Transverse colon (tissue), 4 donors: ENCODE data around the gene PHRF1. TPM values are rescaled to one million over a fixed set of nuclear protein-coding genes. Genes with fewer than 3 reads are reported as not detected.

ENCODE experiments used
- DNase-seq: peaks from one replicate; pipeline ENCODE4 v3.0.0-alpha.2; 2019
- H3K27ac ChIP-seq, 4 donors: fragments of 200-600 bp; sonication (generic); 2 replicates each; pipeline ENCODE4 v1.5.1; 2016 to 2018; ENCODE audit warnings: inconsistent platforms in 4 of 4
- H3K27me3 ChIP-seq: fragments of 200-600 bp; sonication (generic); 2 replicates; pipeline ENCODE4 v1.5.1; 2017; ENCODE audit warnings: inconsistent platforms
- H3K36me3 ChIP-seq, 4 donors: fragments of 200-600 bp; sonication (generic); 2 replicates each; pipeline ENCODE4 v1.5.1; 2017 to 2019; ENCODE audit warnings: inconsistent platforms in 4 of 4
- H3K4me1 ChIP-seq, 4 donors: fragments of 200-600 bp; sonication (generic); 2 replicates each; pipeline ENCODE4 v1.5.1; 2017 to 2020; ENCODE audit warnings: inconsistent platforms in 4 of 4
- H3K4me3 ChIP-seq, 4 donors: fragments of 200-600 bp; sonication (generic); 1 replicate in 1 of 4; 2 replicates in 3 of 4; pipeline versions ENCODE4 v1.5.1 to v1.6.1; 2017 to 2019; ENCODE audit warnings: inconsistent platforms in 4 of 4
- H3K9me3 ChIP-seq, 2 donors: fragments of 200-600 bp; sonication (generic); 2 replicates each; pipeline ENCODE4 v1.5.1; 2017 to 2019; ENCODE audit warnings: inconsistent platforms in 2 of 2
- CTCF ChIP-seq, 5 experiments: fragments of 200-600 bp in 3 of 5; fragments of 450-650 bp in 2 of 5; sonication (generic) in 3 of 5; IDR thresholded peaks; 1 replicate in 2 of 5; 2 replicates in 3 of 5; pipeline ENCODE4 v1.5.1; 2016 to 2017; ENCODE audit warnings: antibody characterized with exemption in 5 of 5, inconsistent platforms in 3 of 5, mild to moderate bottlenecking in 2 of 5, moderate library complexity in 1 of 5
- EP300 ChIP-seq: sonication (generic); formaldehyde crosslinking; IDR thresholded peaks from one replicate; pipeline ENCODE4 v1.6.1; 2017; ENCODE audit warnings: antibody characterized with exemption, low read depth
- POLR2A ChIP-seq: fragments of 450-650 bp; IDR thresholded peaks from one replicate; pipeline ENCODE4 v1.6.1; 2016; ENCODE audit warnings: antibody characterized with exemption, mild to moderate bottlenecking, moderate library complexity
- POLR2AphosphoS5 ChIP-seq, 3 donors: sonication (generic); formaldehyde crosslinking; IDR thresholded peaks; one replicate each; pipeline ENCODE4 v1.6.1; 2016; ENCODE audit warnings: antibody characterized with exemption in 3 of 3
- WGBS, 2 donors: methylation state at CpG; one replicate each; pipeline ENCODE4 v1.1.5; 2018; ENCODE audit warnings: low coverage in 1 of 2; 5-methylcytosine and 5-hydroxymethylcytosine counted together
- in situ Hi-C, 4 donors: fragments of 200-750 bp; cut with MboI; loops; one replicate each; pipeline versions ENCODE4 v1.15.0 to v1.15.1; 2017; ENCODE audit warnings: low sequenced_read_pairs in 3 of 4, low pct_ligation_motif_present in 1 of 4, low pct_unique_long_range_greater_than_20kb in 1 of 4
- intact Hi-C: fragments of 100-400 bp; cut with DNase I; formaldehyde crosslinking; loops from one replicate; pipeline ENCODE4 v1.15.1; 2023; ENCODE audit warnings: low total_unique reads
- total RNA-seq, 4 donors: library from RNA; depleted of rRNA; stranded (reverse); fragments of >200 nt; gene quantifications; one replicate each; pipeline ENCODE4 v1.1.0, GENCODE V29; 2016

The PHRF1 gene
- total RNA-seq, 4 donors from 2014 or later: 28.4 to 60.6 (median 43.2) TPM

GRCh38 chr11:593347-593746 lies 17.1 kb downstream of the PHRF1 start:
- peaks cover 0 to 79% (median 35%) of the 10 kb centered on the region in 4 donors for H3K36me3 ChIP-seq
- DNase-seq: no peak
- H3K27ac ChIP-seq: no peak overlapping the region
- intact Hi-C loops (no loop called here), in situ Hi-C loops (no loop called here)
- no peaks in the 10 kb centered on the region for H3K4me1 ChIP-seq
- no peak overlapping the region for H3K4me3 ChIP-seq
- no peaks in the 10 kb centered on the region for H3K9me3 ChIP-seq
- TF ChIP-seq POLR2AphosphoS5 (IDR thresholded peaks at IDR 0.05) (no peak), POLR2A (no peak), CTCF (IDR thresholded peaks at IDR 0.05) (no peak), EP300 (no peak)
- 92% methylated on average over 21 of the region's 21 CpGs; no CpG with 5 or more reads in 1 of the 2 donors for whole genome bisulfite sequencing, 2 donors
- no peaks in the 10 kb centered on the region for H3K27me3 ChIP-seq

GRCh38 chr11:595400-595799 lies 19.1 kb downstream of the PHRF1 start:
- Histone ChIP-seq H3K9me3 (no peaks in the 10 kb centered on the region), H3K4me3 (no peak overlapping the region), H3K4me1 (no peaks in the 10 kb centered on the region), H3K36me3 (peaks cover 0 to 73% (median 28%) of the 10 kb centered on the region in 4 donors), H3K27ac (no peak overlapping the region), H3K27me3 (no peaks in the 10 kb centered on the region)
- no peak for DNase-seq
- in situ Hi-C loops (no loop called here), intact Hi-C loops (no loop called here)
- WGBS, 2 donors: 87 to 89% methylated on average over 3 to 10 of the region's 10 CpGs
- TF ChIP-seq POLR2AphosphoS5 (IDR thresholded peaks at IDR 0.05) (no peak), CTCF (IDR thresholded peaks at IDR 0.05) (no peak), POLR2A (no peak), EP300 (no peak)

- 76 to 90% methylated on average over 5 to 10 of the region's 10 CpGs for WGBS, 2 donors
- Histone ChIP-seq H3K36me3 (peaks cover 0 to 64% (median 25%) of the 10 kb centered on the region in 4 donors), H3K9me3 (no peaks in the 10 kb centered on the region), H3K4me3 (no peak overlapping the region), H3K4me1 (no peaks in the 10 kb centered on the region), H3K27me3 (no peaks in the 10 kb centered on the region), H3K27ac (no peak overlapping the region)
- in situ Hi-C loops (no loop called here), intact Hi-C loops (no loop called here)
- no peak for TF ChIP-seq POLR2A
- no peak for TF ChIP-seq POLR2AphosphoS5 (IDR thresholded peaks at IDR 0.05)
- TF ChIP-seq EP300: no peak
- TF ChIP-seq CTCF (IDR thresholded peaks at IDR 0.05): no peak
- DNase-seq: no peak
Measured at GRCh38 chr11:596374-596773, 20.1 kb downstream of the PHRF1 start.

- Histone ChIP-seq H3K27me3 (no peaks in the 10 kb centered on the region), H3K4me3 (no peak overlapping the region), H3K9me3 (no peaks in the 10 kb centered on the region), H3K4me1 (no peaks in the 10 kb centered on the region), H3K36me3 (peaks cover 0 to 59% (median 22%) of the 10 kb centered on the region in 4 donors), H3K27ac (no peak overlapping the region)
- in situ Hi-C loops (no loop called here), intact Hi-C loops (no loop called here)
- no peak for DNase-seq
- 92% methylated on average over 29 of the region's 29 CpGs; no CpG with 5 or more reads in 1 of the 2 donors for WGBS, 2 donors
- TF ChIP-seq POLR2A: no peak
- no peak for TF ChIP-seq CTCF (IDR thresholded peaks at IDR 0.05)
- TF ChIP-seq EP300: no peak
- no peak for TF ChIP-seq POLR2AphosphoS5 (IDR thresholded peaks at IDR 0.05)
Measured at GRCh38 chr11:597166-597725, 21.0 kb downstream of the PHRF1 start.
